ENCODE measurements around the gene CNTNAP2. TPM values are rescaled to one million over a fixed set of nuclear protein-coding genes. Genes with fewer than 3 reads are reported as not detected.

Gene CNTNAP2
- total RNA-seq, 3 donors from 2014 or later (not counting 1 experiment from before 2014, with no cell fraction given): 0.18 to 1.1 TPM; not detected in 1

GRCh38 chr7:146076344-146076743 lies 40.3 kb upstream of the CNTNAP2 start:
- H3K27me3 Mint-ChIP-seq (ENCODE audit: low read depth in 2 of 2): no peaks in the 10 kb centered on the region
- no peak for ATAC-seq
- H3K9me3 ChIP-seq (ENCODE audit: control insufficient read depth, insufficient read depth, low read length): no peaks in the 10 kb centered on the region
- no peak for TF ChIP-seq CTCF (IDR thresholded peaks at IDR 0.05)
- no peaks in the 10 kb centered on the region for H3K4me1 ChIP-seq (ENCODE audit: control insufficient read depth, insufficient read depth, low read length)
- H3K36me3 Mint-ChIP-seq: no peaks in the 10 kb centered on the region
- 27% methylated on average over 2 of the region's 2 CpGs for WGBS (ENCODE audit: insufficient coverage)
- DNase-seq: no peak
- H3K36me3 ChIP-seq (ENCODE audit: control insufficient read depth, insufficient read depth, low read length): no peaks in the 10 kb centered on the region
- H3K27me3 ChIP-seq (ENCODE audit: control insufficient read depth, insufficient read depth, low read length): no peaks in the 10 kb centered on the region
- no peak overlapping the region for H3K27ac ChIP-seq (ENCODE audit: low read length)
- no peaks in the 10 kb centered on the region for H3K4me1 Mint-ChIP-seq
- H3K4me3 Mint-ChIP-seq: no peak overlapping the region
- intact Hi-C loops (cut with micrococcal nuclease): no loop called here
- peaks cover 8 to 21% of the 10 kb centered on the region in 2 donors for H3K9me3 Mint-ChIP-seq
- no peak overlapping the region for H3K4me3 ChIP-seq (ENCODE audit: low read length)
- H3K27ac Mint-ChIP-seq: no peak overlapping the region

- H3K9me3 ChIP-seq (ENCODE audit: control insufficient read depth, insufficient read depth, low read length): no peaks in the 10 kb centered on the region
- H3K27me3 ChIP-seq (ENCODE audit: control insufficient read depth, insufficient read depth, low read length): no peaks in the 10 kb centered on the region
- no peak for TF ChIP-seq CTCF (IDR thresholded peaks at IDR 0.05)
- Mint-ChIP-seq H3K27ac (no peak overlapping the region), H3K4me3 (no peak overlapping the region), H3K9me3 (peaks cover 9 to 12% of the 10 kb centered on the region in 2 donors), H3K4me1 (no peaks in the 10 kb centered on the region), H3K27me3 (ENCODE audit: low read depth in 2 of 2) (no peaks in the 10 kb centered on the region), H3K36me3 (no peaks in the 10 kb centered on the region)
- intact Hi-C loops (cut with micrococcal nuclease): no loop called here
- ATAC-seq (no peak), DNase-seq (no peak)
- H3K4me3 ChIP-seq (ENCODE audit: low read length): no peak overlapping the region
- no peaks in the 10 kb centered on the region for H3K4me1 ChIP-seq (ENCODE audit: control insufficient read depth, insufficient read depth, low read length)
- H3K36me3 ChIP-seq (ENCODE audit: control insufficient read depth, insufficient read depth, low read length): no peaks in the 10 kb centered on the region
- H3K27ac ChIP-seq (ENCODE audit: low read length): no peak overlapping the region
- 88% methylated on average over 5 of the region's 6 CpGs for WGBS (ENCODE audit: insufficient coverage)
Measured at GRCh38 chr7:146084086-146084485, 32.5 kb upstream of the CNTNAP2 start.

- H3K4me3 ChIP-seq (ENCODE audit: low read length): no peak overlapping the region
- ATAC-seq (no peak), DNase-seq (peak in 1 of 2 donors; percentile 28)
- no peak for TF ChIP-seq CTCF (IDR thresholded peaks at IDR 0.05)
- peaks cover 4% of the 10 kb centered on the region in 2 donors for H3K9me3 Mint-ChIP-seq
- H3K4me1 ChIP-seq (ENCODE audit: control insufficient read depth, insufficient read depth, low read length): no peaks in the 10 kb centered on the region
- H3K9me3 ChIP-seq (ENCODE audit: control insufficient read depth, insufficient read depth, low read length): no peaks in the 10 kb centered on the region
- H3K27me3 ChIP-seq (ENCODE audit: control insufficient read depth, insufficient read depth, low read length): no peaks in the 10 kb centered on the region
- H3K27ac ChIP-seq (ENCODE audit: low read length): no peak overlapping the region
- H3K36me3 Mint-ChIP-seq: no peaks in the 10 kb centered on the region
- intact Hi-C loops (cut with micrococcal nuclease): no loop called here
- no peaks in the 10 kb centered on the region for H3K36me3 ChIP-seq (ENCODE audit: control insufficient read depth, insufficient read depth, low read length)
- H3K4me3 Mint-ChIP-seq: no peak overlapping the region
- no peaks in the 10 kb centered on the region for H3K4me1 Mint-ChIP-seq
- no peaks in the 10 kb centered on the region for H3K27me3 Mint-ChIP-seq (ENCODE audit: low read depth in 2 of 2)
- WGBS (ENCODE audit: insufficient coverage): 6% methylated on average over 2 of the region's 4 CpGs
- no peak overlapping the region for H3K27ac Mint-ChIP-seq
Measured at GRCh38 chr7:146090023-146090645, 26.5 kb upstream of the CNTNAP2 start.

GRCh38 chr7:146094356-146094755 lies 22.2 kb upstream of the CNTNAP2 start:
- no peak for DNase-seq
- H3K27me3 ChIP-seq (ENCODE audit: control insufficient read depth, insufficient read depth, low read length): no peaks in the 10 kb centered on the region
- no peak overlapping the region for H3K27ac ChIP-seq (ENCODE audit: low read length)
- no peak overlapping the region for H3K4me3 ChIP-seq (ENCODE audit: low read length)
- no peak for ATAC-seq
- Mint-ChIP-seq H3K4me1 (no peaks in the 10 kb centered on the region), H3K9me3 (peaks cover 3% of the 10 kb centered on the region in 2 donors), H3K36me3 (no peaks in the 10 kb centered on the region), H3K27me3 (ENCODE audit: low read depth in 2 of 2) (no peaks in the 10 kb centered on the region), H3K27ac (no peak overlapping the region), H3K4me3 (no peak overlapping the region)
- intact Hi-C loops (cut with micrococcal nuclease): no loop called here
- H3K9me3 ChIP-seq (ENCODE audit: control insufficient read depth, insufficient read depth, low read length): no peaks in the 10 kb centered on the region
- TF ChIP-seq CTCF (IDR thresholded peaks at IDR 0.05): no peak
- H3K36me3 ChIP-seq (ENCODE audit: control insufficient read depth, insufficient read depth, low read length): no peaks in the 10 kb centered on the region
- H3K4me1 ChIP-seq (ENCODE audit: control insufficient read depth, insufficient read depth, low read length): no peaks in the 10 kb centered on the region
- 92% methylated on average over 4 of the region's 4 CpGs for WGBS (ENCODE audit: insufficient coverage)

All from natural killer cell (primary cell).